ENCODE results near the gene TNFSF18.
"Not testable (repeated sequence)": the region's sequence is repeated elsewhere in the genome, so short reads cannot be mapped to it uniquely, and the experiment has no call there.

The TNFSF18 gene, protein sequence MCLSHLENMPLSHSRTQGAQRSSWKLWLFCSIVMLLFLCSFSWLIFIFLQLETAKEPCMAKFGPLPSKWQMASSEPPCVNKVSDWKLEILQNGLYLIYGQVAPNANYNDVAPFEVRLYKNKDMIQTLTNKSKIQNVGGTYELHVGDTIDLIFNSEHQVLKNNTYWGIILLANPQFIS

GRCh38 chr1:173050865-173051264, at the start of gene TNFSF18:
Gene TNFSF18, minus strand, starts transcription at chr1:173050941. Its CDS starts 45 bp downstream, at chr1:173050896.
- no peak for DNase-seq (ENCODE audit: low spot score)

DNA sequence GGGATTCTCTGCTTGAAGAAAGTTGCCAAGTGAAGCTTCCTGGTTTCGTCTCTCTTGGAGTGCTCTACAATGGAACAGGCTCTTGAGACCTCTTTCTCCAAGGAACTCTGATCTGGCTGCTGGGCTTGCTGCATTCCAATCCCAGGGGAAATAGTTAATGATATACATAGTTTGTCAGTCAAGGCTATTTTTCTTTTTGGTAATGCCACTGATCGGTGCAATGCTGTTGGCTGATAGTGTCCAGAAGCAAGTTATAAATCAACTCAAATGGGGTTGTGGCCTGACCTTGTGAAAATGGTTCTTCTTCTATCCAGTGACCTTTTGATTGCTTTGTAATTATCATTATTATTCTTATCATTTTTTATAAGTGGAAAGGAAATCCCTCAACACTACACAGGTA, 48.4 kb upstream of the TNFSF18 start:
- DNase-seq (ENCODE audit: low spot score): no peak

DNA sequence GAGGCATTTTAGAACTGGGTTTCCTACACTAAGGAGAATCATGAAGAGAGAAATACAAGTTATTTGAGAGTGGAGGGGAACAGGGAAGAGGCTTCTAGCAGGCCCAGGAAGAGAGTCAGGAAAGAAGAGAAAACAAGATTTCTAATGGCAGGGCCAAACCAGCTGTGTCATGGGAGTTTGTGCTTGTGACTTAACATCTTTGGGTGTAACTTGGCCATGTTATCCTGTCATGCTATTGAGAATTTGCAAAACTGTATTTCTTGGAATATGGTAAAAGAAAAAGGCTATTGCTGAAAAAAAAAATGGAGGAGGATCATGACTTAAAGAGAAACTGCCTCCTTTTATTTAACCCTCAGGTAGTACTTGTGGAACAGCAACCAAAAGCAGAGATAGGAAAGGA, 47.4 kb upstream of the TNFSF18 start:
- DNase-seq (ENCODE audit: low spot score): no peak

GRCh38 chr1:173097001-173097400, 46.3 kb upstream of the TNFSF18 start:
- no peak for DNase-seq (ENCODE audit: low spot score)

GRCh38 chr1:173095632-173096031, 44.9 kb upstream of the TNFSF18 start:
- DNase-seq (ENCODE audit: low spot score): no peak

GRCh38 chr1:173094541-173094940, 43.8 kb upstream of the TNFSF18 start:
- DNase-seq (ENCODE audit: low spot score): no peak

DNA sequence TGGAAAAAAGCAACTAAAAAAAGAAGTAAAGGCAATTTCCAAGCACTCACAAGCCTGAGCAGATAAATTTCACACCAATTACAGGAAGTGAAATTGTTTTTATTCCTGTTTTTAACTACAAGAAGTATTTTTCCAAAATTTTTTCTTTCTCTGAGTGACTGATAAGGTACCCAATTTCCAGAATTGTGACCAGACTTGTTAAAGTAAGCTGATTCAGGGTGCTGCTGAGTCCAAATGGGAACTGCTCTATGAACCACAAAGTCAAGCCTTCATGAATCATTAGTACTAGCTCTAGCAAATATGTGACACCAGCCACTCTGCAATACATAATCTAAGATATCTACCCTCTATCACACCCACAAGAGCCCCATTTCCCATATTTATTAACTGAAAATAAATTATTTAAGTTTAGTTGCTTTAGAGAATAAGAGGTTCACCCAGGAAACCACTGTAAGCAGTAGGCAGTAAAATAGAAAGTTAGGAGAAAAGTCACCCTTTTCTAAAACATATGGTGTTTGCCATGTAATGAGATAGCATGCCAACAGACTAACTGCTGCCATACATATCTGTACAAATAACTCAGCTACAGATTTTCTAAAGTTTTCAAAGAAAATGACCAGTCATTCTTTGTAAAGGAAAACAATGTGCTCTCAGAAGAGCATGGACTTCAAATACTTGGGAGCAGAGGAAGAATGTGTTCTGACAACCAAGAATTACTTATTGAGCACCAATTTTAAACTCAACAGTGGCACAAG, 43.1 kb upstream of the TNFSF18 start:
- DNase-seq (ENCODE audit: low spot score): no peak

GRCh38 chr1:173084292-173084691, 33.6 kb upstream of the TNFSF18 start:
- DNase-seq (ENCODE audit: low spot score): no peak

DNA sequence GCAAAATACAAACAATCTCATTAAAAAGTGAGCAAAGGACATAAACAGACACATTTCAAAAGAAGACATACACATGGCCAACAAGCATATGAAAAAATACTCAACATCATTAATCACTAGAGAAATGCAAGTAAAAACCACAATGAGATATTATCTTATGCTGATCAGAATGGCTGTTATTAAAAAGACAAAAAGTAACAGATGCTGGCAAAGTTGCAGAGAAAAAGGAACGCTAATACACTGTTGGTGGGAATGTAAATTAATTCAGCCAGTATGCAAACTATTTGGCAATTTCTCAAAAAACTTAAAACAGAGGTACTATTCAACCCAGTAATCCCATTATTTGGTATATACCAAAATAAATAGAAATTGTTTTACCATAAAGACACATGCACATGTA, 32.2 kb upstream of the TNFSF18 start:
- no peak for DNase-seq (ENCODE audit: low spot score)

GRCh38 chr1:173074217-173074616, 23.5 kb upstream of the TNFSF18 start:
- not testable (repeated sequence) for DNase-seq (ENCODE audit: low spot score)

- no peak for DNase-seq (ENCODE audit: low spot score)
Measured at GRCh38 chr1:173064011-173064410, 13.3 kb upstream of the TNFSF18 start.

GRCh38 chr1:173063171-173063570, 12.4 kb upstream of the TNFSF18 start:
- DNase-seq (ENCODE audit: low spot score): no peak

- no peak for DNase-seq (ENCODE audit: low spot score)
Measured at GRCh38 chr1:173062150-173062938, 11.6 kb upstream of the TNFSF18 start.

GRCh38 chr1:173058556-173058955, 7.8 kb upstream of the TNFSF18 start:
- no peak for DNase-seq (ENCODE audit: low spot score)

GRCh38 chr1:173057984-173058383, 7.2 kb upstream of the TNFSF18 start:
- no peak for DNase-seq (ENCODE audit: low spot score)

DNA sequence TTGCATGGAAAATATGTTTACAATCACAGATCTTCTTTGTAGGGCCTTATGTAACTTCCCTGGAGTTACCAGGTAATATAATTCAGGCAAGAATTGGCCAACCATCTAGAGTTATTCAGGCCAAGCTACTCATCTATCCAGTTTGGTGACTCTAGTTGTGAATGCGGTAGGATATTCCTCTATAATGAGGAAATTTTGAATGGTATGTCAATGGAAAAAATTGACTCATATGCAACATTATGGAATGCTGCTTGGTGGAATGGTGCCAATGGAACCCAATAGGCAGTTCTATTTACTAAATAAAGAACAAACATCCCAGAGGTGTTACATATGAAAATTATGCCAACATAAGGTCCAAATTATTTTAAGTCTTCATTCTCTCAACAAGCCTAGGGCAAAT, 5.6 kb upstream of the TNFSF18 start:
- DNase-seq (ENCODE audit: low spot score): no peak

- no peak for DNase-seq (ENCODE audit: low spot score)
Measured at GRCh38 chr1:173052681-173053196, 2.0 kb upstream of the TNFSF18 start.

DNA sequence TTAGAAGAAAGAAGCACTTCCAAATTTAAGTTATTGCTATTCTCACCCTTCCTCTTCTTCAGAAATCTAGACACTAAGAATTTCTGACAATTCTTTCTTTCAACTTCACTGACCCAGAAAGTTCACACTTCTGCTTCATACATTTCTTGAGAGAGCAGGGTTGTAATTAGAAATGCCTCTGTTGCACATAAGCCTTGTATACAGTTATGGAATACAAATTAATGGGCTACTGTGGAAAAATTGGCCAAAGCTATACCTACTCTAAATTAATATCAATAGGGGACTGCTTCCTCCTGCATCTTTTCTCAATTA, 1.5 kb downstream of the TNFSF18 start:
- DNase-seq (ENCODE audit: low spot score): no peak

DNA sequence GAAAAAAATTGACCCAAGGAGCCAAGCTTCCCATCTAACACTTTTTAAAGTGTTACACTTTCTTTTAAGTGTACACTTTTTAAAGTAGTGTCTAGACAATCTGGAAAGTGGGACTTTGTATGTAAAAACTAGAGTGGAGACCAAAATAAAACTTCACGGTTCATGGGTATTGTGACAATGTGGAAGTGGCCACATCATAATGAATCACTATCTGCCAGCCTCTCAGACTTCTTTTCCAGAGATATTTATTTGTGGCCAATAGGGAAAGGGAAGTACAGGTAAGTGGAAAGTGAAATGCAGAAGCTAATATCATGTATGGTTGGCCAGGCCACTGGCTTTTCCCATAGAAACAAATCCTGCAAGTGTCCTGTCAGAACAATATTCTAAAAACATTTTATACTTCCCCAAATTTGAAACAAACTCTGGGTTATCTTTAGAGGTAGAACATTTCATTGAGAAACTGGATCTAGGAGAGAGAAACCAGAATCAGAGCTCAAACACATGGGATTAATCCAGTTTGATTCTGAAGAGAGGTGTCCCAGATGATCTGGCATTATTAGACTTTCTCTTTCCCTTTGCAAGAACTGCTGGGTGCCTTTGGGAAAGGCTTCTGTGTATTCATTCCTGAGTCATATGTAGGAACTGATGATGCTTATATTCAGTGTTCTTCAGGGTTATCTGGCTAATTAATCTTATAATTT, 2.0 kb downstream of the TNFSF18 start:
- DNase-seq (ENCODE audit: low spot score): no peak

DNA sequence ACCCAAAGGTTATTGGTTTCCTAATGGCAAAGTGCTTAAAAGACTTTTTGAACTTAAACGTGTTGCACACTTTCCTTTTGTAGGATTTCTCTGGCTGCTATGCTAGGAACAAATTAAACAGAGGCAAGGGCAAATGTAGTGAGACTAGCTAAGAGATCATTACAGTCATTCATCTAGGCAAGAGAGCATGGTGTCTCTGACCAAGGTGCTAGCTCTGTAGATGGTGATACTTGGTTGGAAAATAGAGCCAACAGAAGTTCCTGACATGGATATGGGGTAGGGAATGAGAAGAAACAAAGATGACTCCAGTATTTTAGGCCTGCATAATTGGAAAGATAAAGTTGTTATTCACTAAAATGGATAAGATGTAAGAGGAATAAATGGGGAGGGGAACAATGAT, 6.1 kb downstream of the TNFSF18 start:
- no peak for DNase-seq (ENCODE audit: low spot score)

GRCh38 chr1:173043253-173043652, 7.5 kb downstream of the TNFSF18 start:
- DNase-seq (ENCODE audit: low spot score): no peak

DNA sequence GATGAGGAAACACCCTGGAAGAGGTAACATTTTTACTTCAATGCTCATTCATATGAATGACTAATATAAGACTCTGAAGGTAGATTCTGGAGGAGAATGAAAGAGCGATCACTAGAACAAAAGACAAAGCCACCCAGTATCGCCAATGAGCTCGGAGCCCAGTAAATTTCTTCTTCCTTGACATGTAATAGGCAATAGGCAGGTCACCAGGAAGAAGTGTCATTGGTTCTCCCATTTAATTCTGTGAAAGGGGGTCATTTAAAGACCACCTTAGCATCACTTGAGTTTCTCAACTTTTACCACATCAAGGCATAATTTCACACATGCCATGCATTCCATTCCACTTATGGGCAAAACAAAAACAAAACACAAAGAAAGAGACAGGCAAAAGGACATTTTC, 7.9 kb downstream of the TNFSF18 start:
- no peak for DNase-seq (ENCODE audit: low spot score)
